NCI-H2029 treated with DMSO at 0.1 percent for 48 hours (cell line): Measurements from ENCODE around the gene MAPRE3.
"Not testable (repeated sequence)": the region's sequence is repeated elsewhere in the genome, so short reads cannot be mapped to it uniquely, and the experiment has no call there.

Experiments used
- DNase-seq: peaks from one replicate; lab custom pipeline; 2025; lab: John Stamatoyannopoulos, UW

Gene MAPRE3

GRCh38 chr2:27070653-27071276, 100.3 kb downstream of the MAPRE3 start:
- DNase-seq: no peak

GRCh38 chr2:27071277-27071989, 101.0 kb downstream of the MAPRE3 start, which contains the start of gene OST4:
TSS of gene OST4 (minus strand) at chr2:27071654.
- no peak for DNase-seq

- no peak for DNase-seq
Measured at GRCh38 chr2:27071990-27072830, 101.8 kb downstream of the MAPRE3 start.

- DNase-seq: no peak
Measured at GRCh38 chr2:27072920-27073319, 102.5 kb downstream of the MAPRE3 start.

GRCh38 chr2:27073782-27074181, 103.3 kb downstream of the MAPRE3 start:
- DNase-seq: no peak

GRCh38 chr2:27074738-27075565, 104.5 kb downstream of the MAPRE3 start:
- DNase-seq: no peak

GRCh38 chr2:27075566-27075871, 105.1 kb downstream of the MAPRE3 start:
- not testable (repeated sequence) for DNase-seq

GRCh38 chr2:27076323-27076722, 105.9 kb downstream of the MAPRE3 start:
- DNase-seq: no peak
